Measurements from ENCODE around the gene COL13A1. TPM values are rescaled to one million over a fixed set of nuclear protein-coding genes. Genes with fewer than 3 reads are reported as not detected.
A peak's percentile ranks its signal among the peaks of the same experiment; 100 is the strongest.

Gene COL13A1
- total RNA-seq, 4 donors from 2014 or later = 2.0 to 3.8 TPM; not detected in 2

DNA sequence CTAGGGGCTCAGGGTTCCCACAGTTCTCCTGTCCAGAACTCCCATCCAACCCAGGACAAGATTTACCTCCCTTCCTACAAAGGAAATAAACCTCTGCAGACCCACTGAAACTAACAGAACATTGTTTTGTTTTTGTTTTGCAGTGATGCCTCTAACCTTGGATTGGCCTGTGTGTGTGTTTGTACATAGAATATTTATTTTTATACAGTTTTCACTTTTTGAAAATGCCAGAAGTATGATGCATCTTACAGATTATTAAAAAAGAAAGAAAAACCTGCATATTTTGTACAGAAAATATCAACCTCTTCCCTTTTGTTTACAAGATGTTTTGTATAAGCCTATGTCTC is 156.8 kb downstream of the COL13A1 start:
- Histone ChIP-seq H3K27ac (no peak overlapping the region), H3K4me3 (no peak overlapping the region), H3K4me1 (peaks cover 0 to 20% (median 18%) of the 10 kb centered on the region in 3 donors), H3K36me3 (no peaks in the 10 kb centered on the region), H3K27me3 (peaks cover 0 to 3% (median 0%) of the 10 kb centered on the region in 4 donors), H3K9me3 (no peaks in the 10 kb centered on the region)
- no peak for TF ChIP-seq POLR2A (IDR thresholded peaks at IDR 0.05)
- TF ChIP-seq, protein P1, sequence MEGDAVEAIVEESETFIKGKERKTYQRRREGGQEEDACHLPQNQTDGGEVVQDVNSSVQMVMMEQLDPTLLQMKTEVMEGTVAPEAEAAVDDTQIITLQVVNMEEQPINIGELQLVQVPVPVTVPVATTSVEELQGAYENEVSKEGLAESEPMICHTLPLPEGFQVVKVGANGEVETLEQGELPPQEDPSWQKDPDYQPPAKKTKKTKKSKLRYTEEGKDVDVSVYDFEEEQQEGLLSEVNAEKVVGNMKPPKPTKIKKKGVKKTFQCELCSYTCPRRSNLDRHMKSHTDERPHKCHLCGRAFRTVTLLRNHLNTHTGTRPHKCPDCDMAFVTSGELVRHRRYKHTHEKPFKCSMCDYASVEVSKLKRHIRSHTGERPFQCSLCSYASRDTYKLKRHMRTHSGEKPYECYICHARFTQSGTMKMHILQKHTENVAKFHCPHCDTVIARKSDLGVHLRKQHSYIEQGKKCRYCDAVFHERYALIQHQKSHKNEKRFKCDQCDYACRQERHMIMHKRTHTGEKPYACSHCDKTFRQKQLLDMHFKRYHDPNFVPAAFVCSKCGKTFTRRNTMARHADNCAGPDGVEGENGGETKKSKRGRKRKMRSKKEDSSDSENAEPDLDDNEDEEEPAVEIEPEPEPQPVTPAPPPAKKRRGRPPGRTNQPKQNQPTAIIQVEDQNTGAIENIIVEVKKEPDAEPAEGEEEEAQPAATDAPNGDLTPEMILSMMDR (IDR thresholded peaks at IDR 0.05) = peak in 1 of 6 experiments; percentile 3
- intact Hi-C loops (cut with DNase I) = no loop called here
- no peak for DNase-seq

DNA sequence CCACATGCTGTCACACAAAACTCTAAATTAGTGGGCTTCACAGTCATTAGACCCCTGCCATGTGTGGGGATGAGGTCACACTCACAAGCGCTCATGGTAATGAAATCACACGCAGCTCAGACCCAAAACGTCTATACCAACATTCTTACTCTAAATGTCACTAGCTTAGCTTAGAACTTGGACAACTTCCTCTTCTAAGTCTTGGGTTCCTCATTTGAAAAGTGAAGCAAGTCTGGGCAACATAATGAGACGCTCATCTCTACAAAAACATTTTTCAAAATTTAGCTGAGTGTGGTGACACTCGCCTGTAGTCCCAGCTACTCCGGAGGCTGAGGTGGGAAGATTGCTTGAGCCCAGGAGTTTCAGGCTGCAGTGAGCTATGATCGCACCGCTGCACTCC is 158.2 kb downstream of the COL13A1 start:
- Histone ChIP-seq H3K27me3 (peaks cover 0 to 14% (median 0%) of the 10 kb centered on the region in 4 donors), H3K4me3 (no peak overlapping the region), H3K4me1 (peaks cover 0 to 20% (median 18%) of the 10 kb centered on the region in 3 donors), H3K36me3 (no peaks in the 10 kb centered on the region), H3K27ac (no peak overlapping the region), H3K9me3 (no peaks in the 10 kb centered on the region)
- no peak for TF ChIP-seq POLR2A (IDR thresholded peaks at IDR 0.05)
- TF ChIP-seq, protein P1 (IDR thresholded peaks at IDR 0.05) = no peak
- intact Hi-C loops (cut with DNase I) = no loop called here
- DNase-seq = no peak
- WGBS, 2 donors = 49 to 57% methylated on average over 8 of the region's 8 CpGs

DNA sequence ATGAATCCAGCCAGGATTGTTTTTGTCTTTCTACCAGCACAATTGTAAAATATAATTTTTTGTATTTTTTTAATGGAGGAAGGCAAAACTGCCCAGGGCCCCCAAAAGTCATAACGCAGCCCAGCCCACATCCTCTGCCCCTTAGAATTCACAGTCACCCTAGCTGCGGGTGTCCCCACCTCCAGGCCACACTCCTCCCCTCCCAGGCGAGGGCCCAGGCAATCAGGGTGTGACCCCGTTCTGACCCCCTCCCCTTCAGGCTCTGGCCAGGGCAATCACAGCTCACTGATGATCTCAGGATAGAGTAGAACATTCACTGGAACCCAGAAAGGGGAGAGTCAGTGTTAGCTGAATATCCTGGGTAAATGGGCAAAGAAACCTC is 158.9 kb downstream of the COL13A1 start:
- peaks cover 0 to 18% (median 16%) of the 10 kb centered on the region in 3 donors for H3K4me1 ChIP-seq
- DNase-seq = no peak
- H3K27me3 ChIP-seq = peaks cover 0 to 14% (median 0%) of the 10 kb centered on the region in 4 donors
- no peak for TF ChIP-seq POLR2A (IDR thresholded peaks at IDR 0.05)
- TF ChIP-seq, protein P1 (IDR thresholded peaks at IDR 0.05) = no peak
- intact Hi-C loops (cut with DNase I) = no loop called here
- H3K9me3 ChIP-seq = no peaks in the 10 kb centered on the region
- H3K27ac ChIP-seq = no peak overlapping the region
- H3K4me3 ChIP-seq = no peak overlapping the region
- no peaks in the 10 kb centered on the region for H3K36me3 ChIP-seq
- WGBS, 2 donors = 74 to 86% methylated on average over 2 to 3 of the region's 4 CpGs

GRCh38 chr10:69960988-69961880 is 159.5 kb downstream of the COL13A1 start:
- 52 to 54% methylated on average over 11 of the region's 12 CpGs for WGBS, 2 donors
- Histone ChIP-seq H3K36me3 (no peaks in the 10 kb centered on the region), H3K27ac (no peak overlapping the region), H3K4me3 (no peak overlapping the region), H3K9me3 (no peaks in the 10 kb centered on the region), H3K4me1 (peaks cover 0 to 14% (median 11%) of the 10 kb centered on the region in 3 donors), H3K27me3 (peaks cover 0 to 14% (median 0%) of the 10 kb centered on the region in 4 donors)
- intact Hi-C loops (cut with DNase I) = no loop called here
- TF ChIP-seq, protein P1 (IDR thresholded peaks at IDR 0.05) = no peak
- TF ChIP-seq POLR2A (IDR thresholded peaks at IDR 0.05) = no peak
- DNase-seq = no peak

Data from esophagus squamous epithelium (tissue), 5 donors.